ENCODE results near the gene CD93.

DNA sequence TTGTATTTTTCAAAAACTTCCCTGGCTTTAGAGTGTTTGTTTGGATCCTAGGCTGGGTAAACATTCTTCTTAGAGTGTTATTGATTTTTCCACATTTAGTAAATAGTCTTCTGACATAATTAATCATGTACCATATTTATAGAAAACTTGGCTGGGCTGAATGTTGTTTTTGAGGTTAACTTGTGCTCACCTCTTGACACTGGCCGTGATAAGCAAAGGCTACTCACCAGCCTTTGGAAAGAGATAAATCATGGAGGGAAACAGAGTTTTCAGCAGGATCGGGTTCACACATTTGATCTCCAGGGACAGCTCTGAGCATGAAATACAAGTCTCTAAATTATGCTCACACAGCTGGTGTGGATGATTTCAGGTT is 6.2 kb upstream of the CD93 start:
- TF ChIP-seq PPARA (CRISPR knock-in tag; IDR thresholded peaks at IDR 0.05; ENCODE audit: borderline replicate concordance) (no peak), GLIS3 (CRISPR knock-in tag; IDR thresholded peaks at IDR 0.05) (no peak), TSHZ2 (CRISPR knock-in tag; IDR thresholded peaks at IDR 0.05) (no peak), ZNF70 (CRISPR knock-in tag; IDR thresholded peaks at IDR 0.05) (no peak), ZFP3 (CRISPR knock-in tag; IDR thresholded peaks at IDR 0.05) (no peak), BACH2 (CRISPR knock-in tag; IDR thresholded peaks at IDR 0.05; ENCODE audit: borderline replicate concordance) (no peak), ZFP30 (CRISPR knock-in tag; IDR thresholded peaks at IDR 0.05) (no peak), CSDC2 (CRISPR knock-in tag; IDR thresholded peaks at IDR 0.05) (no peak), RARB (CRISPR knock-in tag; IDR thresholded peaks at IDR 0.05) (no peak), TOX (CRISPR knock-in tag; IDR thresholded peaks at IDR 0.05; ENCODE audit: borderline replicate concordance) (no peak), ZNF8 (CRISPR knock-in tag; IDR thresholded peaks at IDR 0.05) (no peak), CREB5 (CRISPR knock-in tag; IDR thresholded peaks at IDR 0.05; ENCODE audit: low read depth) (no peak), ZNF565 (CRISPR knock-in tag; conservative IDR thresholded peaks at IDR 0.05; ENCODE audit: low read depth) (no peak)
- TF ChIP-seq, protein P1, sequence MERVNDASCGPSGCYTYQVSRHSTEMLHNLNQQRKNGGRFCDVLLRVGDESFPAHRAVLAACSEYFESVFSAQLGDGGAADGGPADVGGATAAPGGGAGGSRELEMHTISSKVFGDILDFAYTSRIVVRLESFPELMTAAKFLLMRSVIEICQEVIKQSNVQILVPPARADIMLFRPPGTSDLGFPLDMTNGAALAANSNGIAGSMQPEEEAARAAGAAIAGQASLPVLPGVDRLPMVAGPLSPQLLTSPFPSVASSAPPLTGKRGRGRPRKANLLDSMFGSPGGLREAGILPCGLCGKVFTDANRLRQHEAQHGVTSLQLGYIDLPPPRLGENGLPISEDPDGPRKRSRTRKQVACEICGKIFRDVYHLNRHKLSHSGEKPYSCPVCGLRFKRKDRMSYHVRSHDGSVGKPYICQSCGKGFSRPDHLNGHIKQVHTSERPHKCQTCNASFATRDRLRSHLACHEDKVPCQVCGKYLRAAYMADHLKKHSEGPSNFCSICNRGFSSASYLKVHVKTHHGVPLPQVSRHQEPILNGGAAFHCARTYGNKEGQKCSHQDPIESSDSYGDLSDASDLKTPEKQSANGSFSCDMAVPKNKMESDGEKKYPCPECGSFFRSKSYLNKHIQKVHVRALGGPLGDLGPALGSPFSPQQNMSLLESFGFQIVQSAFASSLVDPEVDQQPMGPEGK (CRISPR knock-in tag; IDR thresholded peaks at IDR 0.05; ENCODE audit: borderline replicate concordance): no peak
